ENCODE results near the gene GON7. TPM values are rescaled to one million over a fixed set of nuclear protein-coding genes. Genes with fewer than 3 reads are reported as not detected.

GON7 gene
- total and polyA plus RNA-seq, 2 of the 8 experiments (the other 6 are each of a cell fraction or from before 2014, with no cell fraction given), result 3.8 to 9.9 TPM

GRCh38 chr14:93199031-93199430, 7.8 kb downstream of the GON7 start:
- ChIA-PET CTCF (ENCODE audit: partially characterized antibody) (interaction anchor here (0.6 to 1.4 kb wide), 4 partner anchors 20 to 678 kb away, joined by 3 to 4 read pairs (median 4); no protein-coding TSS in a partner anchor), POLR2A (ENCODE audit: partially characterized antibody) (interaction anchor here (1.1 kb wide), 1 partner anchor 15 kb away, joined by 3 read pairs; no protein-coding TSS in a partner anchor)
- WGBS, 2 experiments (ENCODE audit: extremely low coverage in 1 of 2, insufficient coverage in 1 of 2, insufficient read length in 1 of 2, insufficient replicate concordance in 2 of 2, low coverage in 1 of 2, low lambda C conversion rate in 2 of 2, missing lambda C conversion rate in 1 of 2), result 91% methylated on average over 2 of the region's 4 CpGs; no CpG with 5 or more reads in 1 of the 2 experiments
- Histone ChIP-seq H3K4ac (replicated peaks; ENCODE audit: insufficient read length, low read depth, low read length) (no peak overlapping the region), H3K4me1 (replicated peaks in 1 of 4; ENCODE audit: control insufficient read depth in 3 of 4, insufficient read depth in 4 of 4, low read length in 3 of 4) (no peaks in the 10 kb centered on the region), H2BK120ac (replicated peaks; ENCODE audit: low read depth, low read length) (no peak overlapping the region), H2AK5ac (ENCODE audit: low read depth, low read length) (no peak overlapping the region), H3K9ac (replicated peaks in 1 of 4; ENCODE audit: extremely low read depth in 1 of 4, low read depth in 3 of 4, low read length in 3 of 4) (no peak overlapping the region), H3K79me2 (ENCODE audit: control insufficient read depth in 1 of 2, insufficient read depth in 2 of 2, low read length in 2 of 2) (no peaks in the 10 kb centered on the region), H3K23me2 (ENCODE audit: low read depth, low read length) (no peaks in the 10 kb centered on the region), H4K20me1 (replicated peaks in 1 of 2; ENCODE audit: control insufficient read depth in 1 of 2, insufficient read depth in 2 of 2, low read length in 2 of 2) (no peaks in the 10 kb centered on the region), H3K9me3 (ENCODE audit: insufficient read depth in 2 of 2, low read depth in 1 of 2, low read length in 1 of 2) (no peaks in the 10 kb centered on the region), H2AFZ (ENCODE audit: low read length) (no peak overlapping the region), H3K27me3 (replicated peaks in 1 of 4; ENCODE audit: control insufficient read depth in 3 of 4, extremely low read depth in 1 of 4, insufficient read depth in 3 of 4, low read length in 3 of 4) (no peaks in the 10 kb centered on the region), H3K56ac (replicated peaks; ENCODE audit: insufficient read length, low read depth, low read length) (no peak overlapping the region), H3K18ac (ENCODE audit: extremely low read depth, low read length) (no peak overlapping the region), H4K8ac (ENCODE audit: extremely low read depth, insufficient read depth, low read length) (no peak overlapping the region), H3K79me1 (ENCODE audit: low read depth, low read length) (no peaks in the 10 kb centered on the region), H3K36me3 (ENCODE audit: control insufficient read depth in 2 of 4, insufficient read depth in 4 of 4, low read length in 3 of 4) (no peaks in the 10 kb centered on the region), H2BK12ac (ENCODE audit: low read depth, low read length) (no peak overlapping the region), H4K91ac (replicated peaks; ENCODE audit: insufficient read length, low read length) (no peak overlapping the region), H2BK20ac (ENCODE audit: low read length) (no peak overlapping the region), H2BK15ac (ENCODE audit: low read length) (no peak overlapping the region), H3K4me3 (ENCODE audit: extremely low read depth in 1 of 4, insufficient read depth in 2 of 4, low read depth in 3 of 4, low read length in 4 of 4) (no peak overlapping the region), H2BK5ac (ENCODE audit: low read depth, low read length) (no peak overlapping the region), H4K5ac (ENCODE audit: insufficient read length, low read depth, low read length) (no peak overlapping the region), H3K4me2 (ENCODE audit: insufficient read depth in 1 of 2, low read depth in 2 of 2, low read length in 2 of 2) (no peak overlapping the region), H3K23ac (ENCODE audit: insufficient read length) (no peak overlapping the region), H3K14ac (ENCODE audit: insufficient read length) (no peak overlapping the region), H3K27ac (ENCODE audit: low read depth, low read length) (no peak overlapping the region)
- FAIRE-seq, result no peak
- DNase-seq (ENCODE audit: low read depth in 1 of 2, low spot score in 2 of 2), result no peak
- TF ChIP-seq FOSL1 (IDR thresholded peaks at IDR 0.05; ENCODE audit: insufficient read depth, low read depth, low read length), result no peak
- TF ChIP-seq PHF8 (conservative IDR thresholded peaks at IDR 0.05; ENCODE audit: low read depth, low read length), result no peak
- TF ChIP-seq CBX5 (IDR thresholded peaks at IDR 0.05; ENCODE audit: low read depth, low read length), result no peak
